Endothelial cell of umbilical vein (primary cell): Measurements from ENCODE around the gene TNPO1. TPM values are rescaled to one million over a fixed set of nuclear protein-coding genes. Genes with fewer than 3 reads are reported as not detected.

Source experiments
- BruUV-seq: library from RNA; stranded (reverse); fragments of 400-500 nt; replicated peaks from 2 replicates; lab custom pipeline; 2021; lab: Mats Ljungman, UMichigan
- CTCF ChIA-PET: fragments of 300-600, 350-600 bp; sonication (Branson Sonifier 250); formaldehyde crosslinking; loops from one replicate; lab custom pipeline; 2021; ENCODE audit warnings: antibody characterized with exemption, inconsistent platforms; lab: Charles Lee
- POLR2A ChIA-PET: fragments of 300-600, 350-600 bp; sonication (Branson Sonifier 250); formaldehyde crosslinking; loops from one replicate; lab custom pipeline; 2021; ENCODE audit warnings: antibody characterized with exemption, inconsistent platforms; lab: Charles Lee
- DNase-seq: peaks from one replicate; pipeline ENCODE4 v3.0.0-alpha.2; 2011; ENCODE audit warnings: low read depth, low spot score
- FAIRE-seq: peaks from 2 replicates; lab custom pipeline; 2011; peaks lifted over from hg19 to GRCh38; lab: Jason Lieb, UNC
- H2AFZ ChIP-seq: 2 replicates; pipeline ENCODE4 v1.6.0; 2012; ENCODE audit warnings: low read depth, low read length, control low read depth, inconsistent platforms
- H3K27ac ChIP-seq: 2 replicates; pipeline ENCODE4 v1.5.1; 2011; ENCODE audit warnings: low read depth, mild to moderate bottlenecking, control low read depth, low read length, moderate library complexity; ENCODE audit not compliant: insufficient read depth
- H3K27me3 ChIP-seq, 2 experiments: 2 replicates each; pipeline versions ENCODE4 v1.6.0 to v1.6.1; 2011; ENCODE audit warnings: low read length in 2 of 2, mixed read lengths in 1 of 2; ENCODE audit not compliant: control insufficient read depth in 2 of 2, insufficient read depth in 2 of 2
- H3K36me3 ChIP-seq, 2 experiments: 2 replicates in 1 of 2; 3 replicates in 1 of 2; pipeline ENCODE4 v1.5.1; 2011; ENCODE audit warnings: low read length in 2 of 2, mild to moderate bottlenecking in 1 of 2, moderate library complexity in 1 of 2; ENCODE audit not compliant: control insufficient read depth in 2 of 2, insufficient read depth in 2 of 2; ENCODE audit errors: extremely low read depth in 1 of 2
- H3K4me1 ChIP-seq: 3 replicates; pipeline ENCODE4 v1.5.1; 2011; ENCODE audit warnings: mild to moderate bottlenecking, low read length; ENCODE audit not compliant: control insufficient read depth, insufficient read depth; ENCODE audit errors: extremely low read depth
- H3K4me2 ChIP-seq: 2 replicates; pipeline ENCODE4 v1.6.1; 2011; ENCODE audit warnings: low read length, control low read depth, mixed read lengths; ENCODE audit not compliant: insufficient read depth
- H3K4me3 ChIP-seq, 3 experiments: fragments of 200-600 bp in 1 of 3; sonication (generic), shearing (Covaris generic) in 1 of 3; replicated peaks in 1 of 3; 2 replicates each; pipeline ENCODE4 v1.5.1; 2011 to 2016; ENCODE audit warnings: control low read depth in 3 of 3, low read length in 3 of 3, mild to moderate bottlenecking in 2 of 3, inconsistent platforms in 1 of 3, low read depth in 1 of 3, moderate library complexity in 1 of 3; ENCODE audit not compliant: insufficient read depth in 1 of 3
- H3K79me2 ChIP-seq: 2 replicates; pipeline ENCODE4 v1.6.0; 2012; ENCODE audit warnings: low read length, inconsistent platforms; ENCODE audit not compliant: control insufficient read depth, insufficient read depth
- H3K9ac ChIP-seq: replicated peaks from 2 replicates; pipeline ENCODE3; 2011; ENCODE audit warnings: low read length, control low read depth; ENCODE audit not compliant: insufficient read depth; ENCODE audit errors: extremely low read depth
- H3K9me1 ChIP-seq: replicated peaks from 3 replicates; pipeline ENCODE4 v1.6.0; 2011; ENCODE audit warnings: mild to moderate bottlenecking, low read length; ENCODE audit not compliant: control insufficient read depth, insufficient read depth; ENCODE audit errors: extremely low read depth
- H3K9me3 ChIP-seq: replicated peaks from 2 replicates; pipeline ENCODE4 v1.5.1; 2012; ENCODE audit warnings: low read length, inconsistent platforms; ENCODE audit not compliant: control insufficient read depth, insufficient read depth
- H4K20me1 ChIP-seq: replicated peaks from 2 replicates; pipeline ENCODE3; 2011; ENCODE audit warnings: mild to moderate bottlenecking, low read length; ENCODE audit not compliant: control insufficient read depth, insufficient read depth; ENCODE audit errors: extremely low read depth
- EZH2 ChIP-seq: IDR thresholded peaks from 2 replicates; pipeline ENCODE4 v1.6.1; 2012; ENCODE audit warnings: borderline replicate concordance, low read depth, mild to moderate bottlenecking, moderate library complexity, low read length, inconsistent platforms; ENCODE audit not compliant: severe bottlenecking
- FOS ChIP-seq: IDR thresholded peaks from 2 replicates; pipeline ENCODE4 v1.6.1; 2011; ENCODE audit warnings: mild to moderate bottlenecking, low read length, moderate library complexity, borderline replicate concordance; ENCODE audit not compliant: insufficient read depth
- GATA2 ChIP-seq: IDR thresholded peaks from 2 replicates; pipeline ENCODE4 v1.7.0; 2011; ENCODE audit warnings: low read depth, mild to moderate bottlenecking, moderate library complexity, mixed read lengths, low read length; ENCODE audit not compliant: insufficient read length, insufficient read depth
- JUN ChIP-seq: IDR thresholded peaks from 2 replicates; pipeline ENCODE4 v1.6.1; 2011; ENCODE audit warnings: borderline replicate concordance, low read depth; ENCODE audit not compliant: insufficient read length, insufficient read depth
- MAX ChIP-seq: IDR thresholded peaks from 2 replicates; pipeline ENCODE4 v1.6.1; 2011; ENCODE audit not compliant: insufficient read depth, insufficient read length
- MYC ChIP-seq: IDR thresholded peaks from one replicate; pipeline ENCODE4 v1.6.1; 2011; ENCODE audit warnings: mild to moderate bottlenecking, low read depth, low read length
- POLR2A ChIP-seq: IDR thresholded peaks from 2 replicates; pipeline ENCODE4 v1.6.1; 2012; ENCODE audit warnings: low read depth, mild to moderate bottlenecking, control low read depth, low read length
- POLR2AphosphoS5 ChIP-seq: IDR thresholded peaks from 2 replicates; pipeline ENCODE4 v1.6.1; 2012; ENCODE audit warnings: low read depth, mild to moderate bottlenecking, control low read depth, low read length, moderate library complexity; ENCODE audit not compliant: insufficient read depth
- dilution Hi-C: fragments of 300-500 bp; cut with MboI; formaldehyde crosslinking; loops from one replicate; pipeline ENCODE4 v1.15.0; 2019; ENCODE audit warnings: low sequenced_read_pairs; ENCODE audit not compliant: extremely low pct_ligation_motif_present
- intact Hi-C: fragments of 100-400 bp; cut with micrococcal nuclease; formaldehyde crosslinking; loops from one replicate; pipeline ENCODE4 v1.10.0; 2022
- polyA plus RNA-seq, 4 experiments: library from polyadenylated mRNA; depleted of rRNA in 3 of 4; stranded (reverse) in 3 of 4; unstranded in 1 of 4; fragments of >200 nt; gene quantifications; 2 replicates each; pipeline versions ENCODE4 v1.2.1 to v1.2.3, GENCODE V29; 2011 to 2012; ENCODE audit warnings: missing spikeins in 1 of 4
- total RNA-seq: library from RNA; stranded (reverse); gene quantifications from 2 replicates; pipeline ENCODE4 v1.2.3, GENCODE V29; 2021
- TF ChIP-seq, protein P1 (sequence below), 2 donors: IDR thresholded peaks; 1 replicate in 1 of 2; 2 replicates in 1 of 2; pipeline ENCODE4 v1.5.1; 2011; ENCODE audit warnings: low read length in 2 of 2, mild to moderate bottlenecking in 2 of 2, moderate library complexity in 2 of 2, control low read depth in 1 of 2, inconsistent platforms in 1 of 2, low read depth in 1 of 2; ENCODE audit not compliant: insufficient read depth in 1 of 2; ENCODE audit errors: extremely low read depth in 1 of 2

The TNPO1 gene
- total and polyA plus RNA-seq, 2 donors (not counting 3 experiments of a cell fraction or from before 2014, with no cell fraction given), result 65.6 to 298 TPM

GRCh38 chr5:72847439-72847838 lies 31.0 kb downstream of the TNPO1 start:
- ChIA-PET CTCF (interaction anchor here (1.2 to 1.5 kb wide), 2 partner anchors 28 to 491 kb away, joined by 5 to 12 read pairs; no protein-coding TSS in a partner anchor), POLR2A (no interaction called here)
- Histone ChIP-seq H3K36me3 (peaks cover 2 to 10% of the 10 kb centered on the region in 2 experiments), H3K4me2 (peak overlapping the region; percentile 99), H3K27me3 (no peaks in the 10 kb centered on the region), H3K4me1 (peaks cover 57% of the 10 kb centered on the region), H3K79me2 (peaks cover 89% of the 10 kb centered on the region), H2AFZ (no peak overlapping the region), H3K9me1 (no peaks in the 10 kb centered on the region), H3K27ac (peak overlapping the region; percentile 90), H3K9ac (peak overlapping the region; percentile 94), H4K20me1 (peaks cover 20% of the 10 kb centered on the region), H3K4me3 (peak overlapping the region; percentile 62 to 99 (median 97)), H3K9me3 (no peaks in the 10 kb centered on the region)
- dilution Hi-C loops, result no loop called here
- no TSS peak for BruUV-seq
- FAIRE-seq, result no peak
- intact Hi-C loops, result loop anchor here (10.0 kb wide), 1 partner anchor 603 kb away; no protein-coding TSS in a partner anchor
- no peak for DNase-seq
- no peak for TF ChIP-seq POLR2A

DNA sequence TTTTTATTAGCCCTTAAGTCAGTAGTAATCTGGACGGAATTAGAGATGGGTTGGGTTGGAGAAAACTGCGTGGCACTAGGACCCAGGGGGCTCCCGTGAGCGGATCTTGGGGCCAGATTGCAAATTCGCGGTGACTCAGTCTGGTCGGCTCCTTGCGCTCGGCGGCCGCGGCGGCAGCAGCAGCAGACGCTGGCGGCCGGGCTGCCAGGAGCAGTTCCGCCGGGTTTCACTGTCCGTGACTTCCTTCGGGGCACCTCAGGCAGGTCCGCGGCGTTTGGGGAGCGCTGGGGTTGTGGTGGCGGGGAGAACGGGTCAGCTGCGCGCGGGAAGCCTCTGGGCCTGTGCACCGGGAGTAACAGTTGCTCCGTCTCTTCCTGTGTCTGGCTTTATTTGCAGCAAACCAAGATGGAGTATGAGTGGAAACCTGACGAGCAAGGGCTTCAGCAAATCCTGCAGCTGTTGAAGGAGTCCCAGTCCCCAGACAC lies 31.6 kb downstream of the TNPO1 start:
- intact Hi-C loops (loop anchor here (10.0 kb wide), 1 partner anchor 603 kb away; no protein-coding TSS in a partner anchor), dilution Hi-C loops (no loop called here)
- peak; percentile 50 for FAIRE-seq

More for the DNA sequence above, 31.6 kb downstream of the TNPO1 start:
- Histone ChIP-seq H3K27me3 (no peaks in the 10 kb centered on the region), H3K27ac (peak overlapping the region; percentile 90), H4K20me1 (peaks cover 25% of the 10 kb centered on the region), H2AFZ (no peak overlapping the region), H3K9me1 (no peaks in the 10 kb centered on the region), H3K4me2 (peak overlapping the region; percentile 99), H3K9me3 (no peaks in the 10 kb centered on the region), H3K4me1 (peaks cover 58% of the 10 kb centered on the region), H3K4me3 (peak overlapping the region; percentile 62 to 99 (median 97)), H3K36me3 (peaks cover 3 to 12% of the 10 kb centered on the region in 2 experiments), H3K79me2 (peaks cover 95% of the 10 kb centered on the region), H3K9ac (peak overlapping the region; percentile 94)
- BruUV-seq, result no TSS peak
- peak; percentile 88 for TF ChIP-seq FOS
- peak; percentile 98 for TF ChIP-seq POLR2AphosphoS5
- TF ChIP-seq GATA2, result peak; percentile 32
- TF ChIP-seq, protein P1, sequence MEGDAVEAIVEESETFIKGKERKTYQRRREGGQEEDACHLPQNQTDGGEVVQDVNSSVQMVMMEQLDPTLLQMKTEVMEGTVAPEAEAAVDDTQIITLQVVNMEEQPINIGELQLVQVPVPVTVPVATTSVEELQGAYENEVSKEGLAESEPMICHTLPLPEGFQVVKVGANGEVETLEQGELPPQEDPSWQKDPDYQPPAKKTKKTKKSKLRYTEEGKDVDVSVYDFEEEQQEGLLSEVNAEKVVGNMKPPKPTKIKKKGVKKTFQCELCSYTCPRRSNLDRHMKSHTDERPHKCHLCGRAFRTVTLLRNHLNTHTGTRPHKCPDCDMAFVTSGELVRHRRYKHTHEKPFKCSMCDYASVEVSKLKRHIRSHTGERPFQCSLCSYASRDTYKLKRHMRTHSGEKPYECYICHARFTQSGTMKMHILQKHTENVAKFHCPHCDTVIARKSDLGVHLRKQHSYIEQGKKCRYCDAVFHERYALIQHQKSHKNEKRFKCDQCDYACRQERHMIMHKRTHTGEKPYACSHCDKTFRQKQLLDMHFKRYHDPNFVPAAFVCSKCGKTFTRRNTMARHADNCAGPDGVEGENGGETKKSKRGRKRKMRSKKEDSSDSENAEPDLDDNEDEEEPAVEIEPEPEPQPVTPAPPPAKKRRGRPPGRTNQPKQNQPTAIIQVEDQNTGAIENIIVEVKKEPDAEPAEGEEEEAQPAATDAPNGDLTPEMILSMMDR (IDR thresholded peaks at IDR 0.05; ENCODE audit: extremely low read depth in 1 of 2, insufficient read depth in 1 of 2, low read depth in 1 of 2, low read length in 2 of 2), result no peak
- TF ChIP-seq MAX, result no peak
- TF ChIP-seq JUN, result peak; percentile 21
- peak; percentile 21 for TF ChIP-seq MYC
- no peak for TF ChIP-seq EZH2
- peak; percentile 92 for TF ChIP-seq POLR2A
- POLR2A ChIA-PET, result no interaction called here
- CTCF ChIA-PET, result interaction anchor here (1.4 to 3.2 kb wide), 2 partner anchors 10 to 30 kb away, joined by 4 to 15 read pairs; no protein-coding TSS in a partner anchor
- peak; percentile 93 for DNase-seq
